ENCODE measurements around the gene DUSP7.
"Not testable (repeated sequence)": the region's sequence is repeated elsewhere in the genome, so short reads cannot be mapped to it uniquely, and the experiment has no call there.

The DUSP7 gene

DNA sequence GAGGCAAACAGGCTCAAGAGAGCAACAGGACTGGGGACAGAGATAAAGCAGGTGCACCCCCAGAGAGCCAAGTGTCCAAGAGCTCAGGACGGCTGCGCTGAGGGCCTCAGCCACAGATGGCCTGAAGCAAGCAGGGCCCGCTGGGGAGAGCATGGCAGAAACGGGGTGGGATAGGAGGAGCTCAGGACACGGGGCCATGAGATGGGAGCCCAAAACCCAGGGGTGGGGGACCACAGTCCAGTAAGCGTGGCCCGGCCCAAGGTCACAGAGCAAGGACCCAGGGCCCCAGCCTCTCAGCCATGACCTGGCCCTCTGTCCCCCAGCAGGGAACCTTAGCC is 9.5 kb downstream of the DUSP7 start:
- no peak for DNase-seq (ENCODE audit: low read depth in 2 of 2)

GRCh38 chr3:52046186-52046901 is 10.0 kb downstream of the DUSP7 start:
- DNase-seq (ENCODE audit: low read depth in 2 of 2): no peak

DNA sequence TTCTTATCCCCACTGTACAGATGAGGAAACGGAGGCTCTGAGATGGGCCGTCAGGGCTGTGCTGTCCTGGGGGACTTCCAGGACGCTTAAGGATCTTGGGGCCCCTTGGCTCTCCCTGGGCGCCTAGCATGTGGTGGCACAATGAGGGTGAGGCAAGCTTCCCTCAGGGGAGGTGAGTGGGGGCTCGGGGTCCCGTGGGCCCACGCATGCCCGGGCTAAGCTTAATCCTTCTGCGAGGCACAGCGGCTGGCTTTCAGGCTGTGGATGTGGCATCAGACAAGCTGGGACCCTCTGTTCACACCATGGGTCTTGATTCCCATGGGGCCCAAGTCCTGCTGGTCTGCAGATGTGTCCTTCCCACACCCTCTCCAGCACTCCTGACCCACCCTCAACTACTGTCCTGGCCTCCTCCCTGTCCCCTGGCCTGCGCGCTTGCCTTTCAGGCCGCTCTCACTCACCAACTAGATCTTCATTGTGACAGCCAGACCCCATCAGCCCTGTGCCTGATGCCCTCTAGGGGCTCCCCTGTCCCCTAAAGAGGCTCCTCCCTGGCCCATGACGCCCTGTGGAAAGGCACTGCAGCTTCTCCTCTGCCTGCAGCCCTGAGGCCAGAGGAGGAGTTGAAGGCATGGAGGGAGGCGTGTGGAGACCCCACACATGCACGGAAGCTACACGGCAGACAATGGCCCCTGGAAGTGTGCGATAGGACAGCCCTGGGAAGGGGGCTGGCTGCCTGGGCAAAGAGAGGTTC is 11.3 kb downstream of the DUSP7 start:
- no peak for DNase-seq (ENCODE audit: low read depth in 2 of 2)

- no peak for DNase-seq (ENCODE audit: low read depth in 2 of 2)
Observed at GRCh38 chr3:52043750-52044149, 12.6 kb downstream of the DUSP7 start.

DNA sequence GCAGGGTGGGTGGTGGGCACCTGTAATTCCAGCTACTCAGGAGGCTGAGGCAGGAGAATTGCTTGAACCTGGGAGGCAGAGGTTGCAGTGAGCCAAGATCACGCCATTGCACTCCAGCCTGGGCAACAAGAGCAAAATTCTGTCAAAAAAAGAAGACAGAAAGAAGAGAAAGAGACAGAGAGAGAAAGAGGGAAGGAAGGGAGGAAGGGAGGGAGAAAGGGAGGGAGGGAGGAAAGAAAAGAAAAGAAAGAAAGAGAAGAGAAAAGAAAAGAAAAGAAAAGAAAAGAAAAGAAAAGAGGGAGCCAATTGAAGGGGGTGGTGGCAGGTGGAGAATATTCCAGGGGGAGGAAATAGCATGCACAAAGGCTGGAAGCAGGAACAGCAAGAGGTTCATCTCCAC is 13.3 kb downstream of the DUSP7 start:
- DNase-seq (ENCODE audit: low read depth in 2 of 2): not testable (repeated sequence)

GRCh38 chr3:52041118-52041731 is 15.1 kb downstream of the DUSP7 start:
- no peak for DNase-seq (ENCODE audit: low read depth in 2 of 2)

DNA sequence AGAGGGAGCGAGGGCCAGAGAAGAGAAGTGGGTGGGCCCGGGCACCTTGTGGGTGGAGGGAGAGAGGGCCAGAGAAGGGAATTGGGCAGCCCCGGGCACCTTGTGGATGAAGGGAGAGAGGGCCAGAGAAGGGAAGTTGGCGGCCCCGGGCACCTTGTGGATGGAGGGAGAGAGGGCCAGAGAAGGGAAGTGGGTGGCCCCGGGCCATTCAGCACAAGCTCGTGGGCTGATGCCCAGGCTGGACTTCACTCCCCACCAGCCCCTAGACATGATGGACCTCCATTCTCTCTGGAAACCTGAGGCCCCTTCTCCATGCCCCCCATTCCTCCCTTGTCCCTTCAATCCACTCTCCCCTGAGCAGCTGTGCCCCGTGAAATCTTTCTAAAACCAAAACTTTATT is 15.8 kb downstream of the DUSP7 start:
- no peak for DNase-seq (ENCODE audit: low read depth in 2 of 2)

DNA sequence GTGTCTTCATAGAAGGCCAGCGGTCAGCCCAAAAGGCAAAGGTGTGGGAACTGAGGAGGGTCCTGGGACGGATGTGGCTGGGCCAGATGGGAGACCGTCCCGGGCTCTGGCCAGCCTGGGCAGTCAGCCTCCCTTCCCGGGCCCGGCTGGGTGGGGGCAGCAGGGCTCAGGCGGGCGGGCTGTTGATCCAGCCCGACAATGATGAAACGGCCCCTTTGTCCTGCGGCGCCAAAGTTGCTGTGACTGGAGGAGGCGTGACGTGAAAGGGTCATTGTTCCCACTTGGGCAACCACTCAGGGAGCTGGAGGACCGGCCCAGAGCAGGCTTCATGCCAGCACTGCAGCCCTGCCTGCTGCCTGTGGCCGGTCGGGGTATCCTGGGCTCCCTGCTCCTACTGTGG is 16.5 kb downstream of the DUSP7 start:
- no peak for DNase-seq (ENCODE audit: low read depth in 2 of 2)

DNA sequence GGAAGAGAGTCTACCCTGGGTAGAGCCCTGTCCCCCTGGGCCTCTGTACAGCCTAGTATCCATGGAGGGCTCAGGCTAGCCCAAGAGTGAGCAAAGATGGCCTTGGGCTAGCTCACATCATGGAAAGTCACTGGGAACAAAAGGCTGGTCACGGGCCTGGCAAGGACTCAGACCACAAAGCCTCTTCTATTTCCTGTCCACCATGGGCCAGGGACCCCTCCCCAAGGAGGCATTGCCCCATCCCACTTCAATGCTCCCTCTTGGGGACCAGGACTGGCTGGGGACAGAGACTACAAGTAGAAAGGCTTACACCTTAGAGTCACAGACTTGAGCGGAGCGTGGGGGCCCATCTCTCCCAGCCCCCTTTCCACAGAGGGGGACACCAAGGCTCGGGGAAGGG is 16.9 kb downstream of the DUSP7 start:
- no peak for DNase-seq (ENCODE audit: low read depth in 2 of 2)

DNA sequence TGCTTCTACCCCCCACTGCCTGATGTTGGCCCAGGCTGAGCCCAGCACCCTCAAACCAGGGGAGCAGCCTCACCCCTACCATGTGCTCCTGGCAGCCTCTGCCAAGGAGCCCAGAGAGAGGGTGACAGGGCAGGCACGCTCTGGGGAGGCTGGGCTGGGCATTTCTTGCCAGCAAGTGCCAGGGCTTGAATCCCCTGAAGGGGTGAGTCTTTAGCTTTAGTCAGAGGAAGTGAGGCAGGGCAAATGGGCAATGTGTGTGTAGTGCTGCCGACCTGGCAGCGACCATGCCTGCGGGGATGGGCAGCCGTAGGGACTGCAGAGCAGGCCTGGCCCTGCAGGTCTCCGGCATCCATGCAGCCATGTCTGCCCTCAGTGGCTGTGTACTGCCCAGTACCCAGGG is 18.1 kb downstream of the DUSP7 start:
- DNase-seq (ENCODE audit: low read depth in 2 of 2): no peak

GRCh38 chr3:52037291-52037690 is 19.1 kb downstream of the DUSP7 start:
- no peak for DNase-seq (ENCODE audit: low read depth in 2 of 2)

DNA sequence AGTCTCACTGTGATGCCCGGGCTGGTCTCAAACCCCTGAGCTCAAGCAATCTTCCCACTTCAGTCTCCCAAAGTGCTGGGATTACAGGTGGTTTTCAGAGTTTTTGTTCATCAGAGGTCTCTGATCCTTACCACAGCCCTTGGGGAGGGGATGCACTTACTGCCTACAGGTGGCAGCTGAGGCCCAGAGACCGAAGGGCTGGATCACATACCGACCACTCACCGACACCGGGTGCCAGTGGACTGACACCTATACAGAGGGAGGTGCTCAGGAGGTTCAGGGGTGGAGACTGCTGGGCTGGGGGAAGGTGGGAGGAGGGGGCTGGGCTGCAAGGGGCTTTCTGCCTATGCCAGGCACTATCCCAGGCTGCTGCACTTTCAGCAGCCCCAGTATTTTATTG is 19.5 kb downstream of the DUSP7 start:
- no peak for DNase-seq (ENCODE audit: low read depth in 2 of 2)

GRCh38 chr3:52036222-52036694 is 20.1 kb downstream of the DUSP7 start:
- DNase-seq (ENCODE audit: low read depth in 2 of 2): no peak

DNA sequence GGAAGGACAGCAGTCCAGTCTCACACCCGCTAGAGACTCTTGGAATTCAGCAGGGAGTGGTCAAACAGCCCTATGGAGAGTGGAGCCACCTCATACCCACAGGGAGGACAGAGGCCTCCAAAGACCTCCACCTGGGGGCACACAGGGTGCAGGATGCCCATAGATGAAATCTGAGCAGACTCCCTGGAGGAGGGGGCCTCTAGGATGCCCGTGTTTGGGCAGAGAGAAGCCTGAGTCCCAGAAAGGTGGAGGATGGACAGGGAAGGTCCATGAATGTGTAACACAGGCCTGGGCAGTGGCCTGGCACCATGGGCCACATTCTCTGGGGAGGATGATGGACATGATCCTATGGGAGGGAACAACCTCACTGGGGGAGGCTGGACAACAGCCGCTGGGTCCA is 21.7 kb downstream of the DUSP7 start:
- DNase-seq (ENCODE audit: low read depth in 2 of 2): no peak

- no peak for DNase-seq (ENCODE audit: low read depth in 2 of 2)
Observed at GRCh38 chr3:52034212-52034611, 22.2 kb downstream of the DUSP7 start.

- not testable (repeated sequence) for DNase-seq (ENCODE audit: low read depth in 2 of 2)
Observed at GRCh38 chr3:52033748-52034147, 22.6 kb downstream of the DUSP7 start.

GRCh38 chr3:52032702-52033408 is 23.5 kb downstream of the DUSP7 start:
- no peak for DNase-seq (ENCODE audit: low read depth in 2 of 2)

GRCh38 chr3:52031896-52032295 is 24.5 kb downstream of the DUSP7 start:
- no peak for DNase-seq (ENCODE audit: low read depth in 2 of 2)

- DNase-seq (ENCODE audit: low read depth in 2 of 2): no peak
Observed at GRCh38 chr3:52030714-52031310, 25.6 kb downstream of the DUSP7 start.

DNA sequence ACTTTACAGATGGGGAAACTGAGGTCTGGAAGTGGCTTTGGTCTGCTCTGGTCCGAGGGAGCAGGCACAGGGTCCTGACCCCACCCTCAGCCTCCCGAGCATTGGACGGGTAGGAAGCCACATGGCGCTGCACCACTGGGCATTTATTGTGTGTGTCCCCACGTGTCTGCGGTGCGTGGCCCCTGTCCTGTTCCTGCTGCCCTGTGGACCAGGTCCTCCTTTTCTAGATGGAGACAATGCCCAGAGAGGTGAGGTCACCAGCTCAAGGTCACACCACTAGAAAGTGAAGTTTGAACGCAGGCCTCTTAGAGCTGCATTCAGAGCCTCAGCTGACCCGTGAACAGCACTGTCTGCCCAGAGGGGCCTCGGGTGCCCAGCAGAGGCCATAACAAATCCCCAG is 26.8 kb downstream of the DUSP7 start:
- DNase-seq (ENCODE audit: low read depth in 2 of 2): no peak

GRCh38 chr3:52029053-52029452 is 27.3 kb downstream of the DUSP7 start:
- no peak for DNase-seq (ENCODE audit: low read depth in 2 of 2)

DNA sequence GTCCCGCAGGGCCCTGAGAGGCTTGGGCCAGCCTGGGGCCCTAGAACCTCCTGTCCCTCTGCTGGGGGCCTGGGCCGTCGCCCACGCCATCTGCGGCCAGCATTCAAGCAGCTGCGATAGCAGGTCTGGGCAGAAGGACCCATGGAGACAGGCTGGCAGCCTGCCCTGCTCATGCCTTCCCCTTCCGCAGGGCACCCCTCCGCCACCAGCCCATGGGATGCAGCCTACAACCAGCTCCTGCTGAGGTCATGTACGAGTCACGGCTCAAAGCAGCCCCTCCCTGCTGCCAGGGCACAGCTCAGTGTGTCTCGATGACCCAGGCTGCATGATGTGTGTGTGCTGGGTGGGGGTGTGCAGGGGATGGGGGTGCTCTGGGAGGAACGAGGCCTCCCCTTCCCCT is 27.8 kb downstream of the DUSP7 start:
- DNase-seq (ENCODE audit: low read depth in 2 of 2): no peak
